ENCODE results near the gene ZNF529. TPM values are rescaled to one million over a fixed set of nuclear protein-coding genes. Genes with fewer than 3 reads are reported as not detected.

The ZNF529 gene
- total RNA-seq, 1 donor from 2014 or later, result 18.3 TPM

- no peak for DNase-seq
Measured at GRCh38 chr19:36508325-36508724, 64.8 kb downstream of the ZNF529 start.

GRCh38 chr19:36501973-36502372, 71.1 kb downstream of the ZNF529 start:
- DNase-seq, result no peak

GRCh38 chr19:36497001-36497400, 76.1 kb downstream of the ZNF529 start:
- no peak for DNase-seq

Other genes with a start within 250 kb of the ZNF529 start
- 11.7 TPM for gene ZFP14, start 194.1 kb downstream of the ZNF529 start, total RNA-seq
- 8.8 TPM for gene ZFP82, start 154.6 kb downstream of the ZNF529 start, total RNA-seq
- gene ZNF566, start 83.7 kb downstream of the ZNF529 start, total RNA-seq, result 13.7 TPM
- 32.6 TPM for gene ZNF260, start 45.0 kb downstream of the ZNF529 start, total RNA-seq
- 9.3 TPM for gene ZNF382, start 32.0 kb upstream of the ZNF529 start, total RNA-seq
- gene ZNF461, start 93.5 kb upstream of the ZNF529 start, total RNA-seq, result 13.1 TPM
- 11.1 TPM for gene ZNF567, start 114.3 kb upstream of the ZNF529 start, total RNA-seq
- 4.5 TPM for gene ZNF850, start 199.5 kb upstream of the ZNF529 start, total RNA-seq

Data from skin of body (tissue), 2 donors.